ENCODE results near the gene CNOT6L. TPM values are rescaled to one million over a fixed set of nuclear protein-coding genes. Genes with fewer than 3 reads are reported as not detected.

CNOT6L gene
- total and polyA plus RNA-seq, 2 of the 13 experiments (the other 11 are each of a cell fraction or from before 2014, with no cell fraction given): 7.9 to 13.5 TPM

- Histone ChIP-seq H3K9ac (ENCODE audit: insufficient read depth, low read depth, low read length) (no peak overlapping the region), H4K20me1 (ENCODE audit: insufficient read depth, low read length) (no peaks in the 10 kb centered on the region), H3K36me3 (replicated peaks in 1 of 2; ENCODE audit: control insufficient read depth in 1 of 2, insufficient read depth in 2 of 2, low read length in 2 of 2) (no peaks in the 10 kb centered on the region), H3K27ac (ENCODE audit: extremely low read length, insufficient read depth, low read length) (no peak overlapping the region), H2AFZ (ENCODE audit: low read length) (no peak overlapping the region), H3K4me2 (ENCODE audit: low read depth, low read length) (no peak overlapping the region), H3K9me3 (ENCODE audit: low read length) (no peaks in the 10 kb centered on the region), H3K79me2 (ENCODE audit: insufficient read depth, low read length) (no peaks in the 10 kb centered on the region), H3K4me3 (replicated peaks in 1 of 3; ENCODE audit: insufficient read depth in 1 of 3, low read depth in 2 of 3, low read length in 3 of 3) (no peak overlapping the region), H3K4me1 (ENCODE audit: insufficient read depth, low read length) (peaks cover 6% of the 10 kb centered on the region), H3K27me3 (ENCODE audit: control insufficient read depth in 1 of 2, insufficient read depth in 2 of 2, low read length in 2 of 2) (peaks cover 0 to 3% of the 10 kb centered on the region in 2 experiments; a peak in 1 of 5 replicates)
- no peak for TF ChIP-seq TRIM22 (IDR thresholded peaks at IDR 0.05)
- no peak for TF ChIP-seq E2F5 (CRISPR knock-in tag; conservative IDR thresholded peaks at IDR 0.05)
- no peak for TF ChIP-seq CSRNP2 (CRISPR knock-in tag; conservative IDR thresholded peaks at IDR 0.05; ENCODE audit: low read depth)
- no peak for TF ChIP-seq ZFP36L1 (CRISPR knock-in tag; IDR thresholded peaks at IDR 0.05)
- TF ChIP-seq SNAPC5 (CRISPR knock-in tag; IDR thresholded peaks at IDR 0.05; ENCODE audit: borderline replicate concordance): no peak
- no peak for TF ChIP-seq ZNF879 (CRISPR knock-in tag; IDR thresholded peaks at IDR 0.05)
- no peak for TF ChIP-seq ATF7-NPFF (CRISPR knock-in tag; IDR thresholded peaks at IDR 0.05; ENCODE audit: low read depth)
- no peak for TF ChIP-seq SRSF1 (optimal IDR thresholded peaks at IDR 0.05; ENCODE audit: low read depth, low read length)
- intact Hi-C loops (cut with micrococcal nuclease; ENCODE audit: unreplicated experiment): no loop called here
- ATAC-seq (no peak), FAIRE-seq (no peak), DNase-seq (ENCODE audit: low spot score) (no peak)
- no TSS peak for BruUV-seq (replicated peaks)
- POLR2A ChIA-PET: no interaction called here
- CTCF ChIA-PET (ENCODE audit: low intra/inter-chr PET ratio, low total read pairs): no interaction called here
- in situ Hi-C loops (cut with HindIII; ENCODE audit: extremely low pct_ligation_motif_present, low pct_unique_long_range_greater_than_20kb): no loop called here
Observed at GRCh38 chr4:77827343-77827742, 8.2 kb upstream of the CNOT6L start.
